A549 (cell line): ENCODE results near the gene TALDO1. TPM values are rescaled to one million over a fixed set of nuclear protein-coding genes. Genes with fewer than 3 reads are reported as not detected.

ENCODE experiments used
- ATAC-seq, 2 experiments: fragments of 200-7000 bp in 1 of 2; fragments of >200 bp in 1 of 2; cut with Nextera tagmentation in 1 of 2; cut with Tn5 transposase in 1 of 2; 3 replicates each; pipeline versions ENCODE4 v1.8.0 to v1.9.1; 2018 to 2020; ENCODE audit warnings: mild to moderate bottlenecking in 1 of 2, moderate library complexity in 1 of 2
- CTCF ChIA-PET: fragments of 300-600 bp; sonication (Branson Sonifier 250); formaldehyde crosslinking; extraction: SDS; loops from one replicate; lab custom pipeline; 2021; ENCODE audit warnings: antibody characterized with exemption, inconsistent platforms; lab: Yijun Ruan, JAX
- POLR2A ChIA-PET: fragments of 350-600 bp; formaldehyde crosslinking; extraction: SDS; loops from one replicate; lab custom pipeline; 2021; ENCODE audit warnings: antibody characterized with exemption, inconsistent platforms; lab: Yijun Ruan, JAX
- DNase-seq, 2 experiments: peaks; one replicate each; pipeline versions ENCODE4 v3.0.0 to v3.0.0-alpha.2; 2011 to 2016; ENCODE audit warnings: low read depth in 1 of 2, low spot score in 1 of 2
- FAIRE-seq: peaks from 2 replicates; lab custom pipeline; 2011; peaks lifted over from hg19 to GRCh38; lab: Jason Lieb, UNC
- H3K27ac ChIP-seq, 2 experiments: fragments of >200 bp; sonication (Bioruptor Twin); formaldehyde crosslinking; 3 replicates each; pipeline ENCODE4 v1.5.1; 2016 to 2017
- H3K4me1 ChIP-seq: fragments of >200 bp; sonication (Bioruptor Twin); formaldehyde crosslinking; 3 replicates; pipeline ENCODE4 v1.6.1; 2016
- H3K4me2 ChIP-seq: fragments of >200 bp; sonication (Bioruptor Twin); formaldehyde crosslinking; 3 replicates; pipeline ENCODE4 v1.6.1; 2016
- H3K4me3 ChIP-seq: fragments of >200 bp; sonication (Bioruptor Twin); formaldehyde crosslinking; 3 replicates; pipeline ENCODE4 v1.5.1; 2016
- H3K9me3 ChIP-seq: fragments of >200 bp; sonication (Bioruptor Twin); formaldehyde crosslinking; 3 replicates; pipeline ENCODE4 v1.6.1; 2016
- ATOH8 ChIP-seq: fragments of 250-450 bp; sonication (Bioruptor Pico); IDR thresholded peaks from 2 replicates; pipeline ENCODE4 v1.5.0; 2020; ENCODE audit warnings: low read depth, mild to moderate bottlenecking, moderate library complexity
- BCL3 ChIP-seq: fragments of >200 bp; sonication (Bioruptor Twin); formaldehyde crosslinking; IDR thresholded peaks from 3 replicates; pipeline ENCODE4 v1.6.1; 2016
- CBX2 ChIP-seq: fragments of 200-600 bp; sonication (generic); IDR thresholded peaks from 2 replicates; pipeline ENCODE4 v1.6.1; 2016; ENCODE audit warnings: low read depth, mild to moderate bottlenecking, borderline replicate concordance
- CBX8 ChIP-seq: fragments of 200-600 bp; sonication (generic); IDR thresholded peaks from 2 replicates; pipeline ENCODE4 v1.6.1; 2016
- CHD4 ChIP-seq: fragments of 200-600 bp; sonication (generic); IDR thresholded peaks from 2 replicates; pipeline ENCODE4 v1.6.1; 2016; ENCODE audit warnings: antibody characterized with exemption, mild to moderate bottlenecking, borderline replicate concordance
- CTCF ChIP-seq: fragments of >200 bp; sonication (Bioruptor Twin); formaldehyde crosslinking; IDR thresholded peaks from 3 replicates; pipeline ENCODE4 v1.5.1; 2016
- EHF ChIP-seq: fragments of 250-450 bp; sonication (Bioruptor Pico); IDR thresholded peaks from 2 replicates; pipeline ENCODE4 v1.5.0; 2020; ENCODE audit warnings: mild to moderate bottlenecking
- ELK1 ChIP-seq: fragments of 150-350 bp; IDR thresholded peaks from 2 replicates; pipeline ENCODE4 v1.6.1; 2014; ENCODE audit warnings: low read depth, mild to moderate bottlenecking, low read length
- HEYL ChIP-seq: fragments of 250-450 bp; sonication (Bioruptor Pico); IDR thresholded peaks from 2 replicates; pipeline ENCODE4 v1.8.0; 2021; ENCODE audit warnings: mild to moderate bottlenecking, moderate library complexity
- HOXB13 ChIP-seq: fragments of 250-450 bp; sonication (Bioruptor Pico); IDR thresholded peaks from 2 replicates; pipeline ENCODE4 v1.5.0; 2020; ENCODE audit warnings: low read depth, mild to moderate bottlenecking, moderate library complexity
- JUN ChIP-seq, 2 experiments: fragments of >200 bp; sonication (Bioruptor Twin); formaldehyde crosslinking; IDR thresholded peaks; 2 replicates in 1 of 2; 3 replicates in 1 of 2; pipeline ENCODE4 v1.6.1; 2016 to 2017
- KDM1A ChIP-seq: fragments of 200-600 bp; sonication (generic); IDR thresholded peaks from 2 replicates; pipeline ENCODE4 v1.6.1; 2016; ENCODE audit warnings: low read depth, mild to moderate bottlenecking
- MAX ChIP-seq: IDR thresholded peaks from 2 replicates; pipeline ENCODE4 v1.6.1; 2012
- NFE2L2 ChIP-seq: fragments of 150-350 bp; conservative IDR thresholded peaks from 2 replicates; pipeline ENCODE4 v1.6.1; 2014; ENCODE audit warnings: low read length
- NR3C1 ChIP-seq: fragments of >200 bp; sonication (Bioruptor Twin); formaldehyde crosslinking; IDR thresholded peaks from 3 replicates; pipeline ENCODE4 v1.6.1; 2017
- RAD21 ChIP-seq, 2 experiments: fragments of >200 bp in 1 of 2; sonication (Bioruptor Twin) in 1 of 2; formaldehyde crosslinking in 1 of 2; IDR thresholded peaks in 1 of 2; conservative IDR thresholded peaks in 1 of 2; 2 replicates in 1 of 2; 3 replicates in 1 of 2; pipeline ENCODE4 v1.6.1; 2012 to 2018; ENCODE audit warnings: inconsistent platforms in 1 of 2
- RARB ChIP-seq: fragments of 250-450 bp; sonication (Bioruptor Pico); IDR thresholded peaks from 2 replicates; pipeline ENCODE4 v1.8.0; 2021; ENCODE audit warnings: mild to moderate bottlenecking, moderate library complexity
- RCOR1 ChIP-seq: fragments of 150-350 bp; IDR thresholded peaks from 2 replicates; pipeline ENCODE4 v1.6.1; 2014; ENCODE audit warnings: antibody characterized with exemption, low read length, low read depth
- REST ChIP-seq: fragments of 200-600 bp; sonication (generic); IDR thresholded peaks from 2 replicates; pipeline ENCODE4 v1.6.1; 2016; ENCODE audit warnings: antibody characterized with exemption, mild to moderate bottlenecking, moderate library complexity
- RNF2 ChIP-seq: fragments of 200-600 bp; sonication (generic); IDR thresholded peaks from 2 replicates; pipeline ENCODE4 v1.6.1; 2016; ENCODE audit warnings: low read depth, mild to moderate bottlenecking, antibody characterized with exemption, moderate library complexity, borderline replicate concordance
- SMC3 ChIP-seq: fragments of >200 bp; sonication (Bioruptor Twin); formaldehyde crosslinking; IDR thresholded peaks from 3 replicates; pipeline ENCODE4 v1.6.1; 2018; ENCODE audit warnings: inconsistent platforms
- SREBF2 ChIP-seq: fragments of 450-650 bp; IDR thresholded peaks from 2 replicates; pipeline ENCODE4 v1.6.1; 2014; ENCODE audit warnings: mild to moderate bottlenecking, moderate library complexity
- TP53 ChIP-seq: fragments of 250-450 bp; sonication (Bioruptor Pico); IDR thresholded peaks from 2 replicates; pipeline ENCODE4 v1.5.0; 2021; ENCODE audit warnings: mild to moderate bottlenecking, moderate library complexity
- USF2 ChIP-seq: fragments of 450-650 bp; IDR thresholded peaks from 2 replicates; pipeline ENCODE4 v1.6.1; 2014; ENCODE audit warnings: antibody characterized with exemption
- WGBS: methylation state at CpG from one replicate; pipeline ENCODE4 v1.1.6; 2017; ENCODE audit errors: missing lambda C conversion rate; 5-methylcytosine and 5-hydroxymethylcytosine counted together
- polyA plus RNA-seq, 4 experiments: library from polyadenylated mRNA; depleted of rRNA in 3 of 4; stranded (reverse); fragments of >200 nt; fragmentation: RNase III in 1 of 4; extraction: RNeasy Plus Mini Kit Qiagen cat#74134 plus additional on column Dnase treatment in 1 of 4; gene quantifications; 2 replicates in 3 of 4; 3 replicates in 1 of 4; pipeline ENCODE4 v1.2.3, GENCODE V29; 2011 to 2017

TALDO1 gene
- polyA plus RNA-seq, 2 of the 4 experiments (the other 2 are of a cell fraction): 287 to 391 TPM

GRCh38 chr11:723120-723883 is 24.0 kb upstream of the TALDO1 start:
- Histone ChIP-seq H3K4me1 (peaks cover 40% of the 10 kb centered on the region), H3K9me3 (no peaks in the 10 kb centered on the region), H3K4me3 (no peak overlapping the region), H3K4me2 (no peak overlapping the region), H3K27ac (0 out of 6 replicates have a peak overlapping the region, but pooled peaks of 1 of the 2 experiments have one; percentile 15)
- ChIA-PET POLR2A (no interaction called here), CTCF (interaction anchor here (0.7 to 20.1 kb wide), 32 partner anchors 10 to 191 kb away, joined by 3 to 599 read pairs (median 4); partner anchors contain the start of genes DEAF1, EPS8L2, TALDO1 and TMEM80)
- DNase-seq (peak in 1 of 2 experiments; percentile 67), ATAC-seq (peak; percentile 6 to 29; a peak in 3 of 6 replicates), FAIRE-seq (no peak)
- no peak for TF ChIP-seq RCOR1
- no peak for TF ChIP-seq NR3C1
- no peak for TF ChIP-seq NFE2L2
- no peak for TF ChIP-seq HEYL (CRISPR knock-in tag)
- TF ChIP-seq SMC3: peak; percentile 77
- no peak for TF ChIP-seq EHF (CRISPR knock-in tag)
- no peak for TF ChIP-seq CHD4
- TF ChIP-seq BCL3: no peak
- no peak for TF ChIP-seq MAX
- peak; percentile 89 for TF ChIP-seq CTCF
- peak; percentile 87 to 90 for TF ChIP-seq RAD21 (conservative IDR thresholded peaks at IDR 0.05 in 1 of 2, IDR thresholded peaks at IDR 0.05 in 1 of 2)
- no peak for TF ChIP-seq KDM1A
- TF ChIP-seq JUN (IDR thresholded peaks at IDR 0.05): 0 out of 5 replicates have a peak, but pooled peaks of 1 of the 2 experiments have one; percentile 19
- no peak for TF ChIP-seq RNF2
- 49% methylated on average over 6 of the region's 8 CpGs for WGBS

- no peak overlapping the region for H3K4me2 ChIP-seq
- no peak overlapping the region for H3K27ac ChIP-seq
- no peaks in the 10 kb centered on the region for H3K9me3 ChIP-seq
- H3K4me1 ChIP-seq: peaks cover 49% of the 10 kb centered on the region
- ATAC-seq (no peak), DNase-seq (no peak), FAIRE-seq (no peak)
- POLR2A ChIA-PET: no interaction called here
- CTCF ChIA-PET: interaction anchor here (0.7 to 20.1 kb wide), 24 partner anchors 9 to 192 kb away, joined by 3 to 599 read pairs (median 7); partner anchors contain the start of genes DEAF1, EPS8L2, TALDO1 and TMEM80
- H3K4me3 ChIP-seq: no peak overlapping the region
- WGBS: 89% methylated on average over 11 of the region's 19 CpGs
- no peak for TF ChIP-seq TP53
- no peak for TF ChIP-seq CBX2
- TF ChIP-seq RCOR1: no peak
- no peak for TF ChIP-seq SREBF2
- TF ChIP-seq CBX8: no peak
- no peak for TF ChIP-seq HOXB13 (CRISPR knock-in tag)
- TF ChIP-seq ELK1: no peak
- TF ChIP-seq RARB (CRISPR knock-in tag): no peak
- no peak for TF ChIP-seq ATOH8 (CRISPR knock-in tag)
- TF ChIP-seq REST: no peak
- TF ChIP-seq USF2: no peak
Observed at GRCh38 chr11:724049-724777, 23.1 kb upstream of the TALDO1 start.
